MM.1S (cell line): ENCODE results near the gene ATXN10.

Experiments
- CTCF ChIP-seq: fragments of 300-600 bp; sonication (generic); IDR thresholded peaks from 2 replicates; pipeline ENCODE4 v1.5.1; 2016; ENCODE audit warnings: antibody characterized with exemption, low read length, mixed read lengths
- EZH2phosphoT487 ChIP-seq: fragments of 300-600 bp; sonication (generic); IDR thresholded peaks from 2 replicates; pipeline ENCODE4 v1.6.1; 2018; ENCODE audit warnings: antibody characterized with exemption, low read length

GRCh38 chr22:45631140-45631840 is 40.3 kb upstream of the ATXN10 start:
- TF ChIP-seq CTCF = no peak
- no peak for TF ChIP-seq EZH2phosphoT487
